Esophagus squamous epithelium (tissue), 5 donors: ENCODE results near the gene UGT1A8. TPM values are rescaled to one million over a fixed set of nuclear protein-coding genes. Genes with fewer than 3 reads are reported as not detected.

ENCODE experiments used
- DNase-seq: peaks from one replicate; lab custom pipeline; 2025; lab: John Stamatoyannopoulos, UW
- H3K27ac ChIP-seq, 4 donors: fragments of 200-600 bp; sonication (generic); one replicate each; pipeline ENCODE4 v1.5.1; 2016 to 2019; ENCODE audit warnings: mild to moderate bottlenecking in 1 of 4
- H3K27me3 ChIP-seq, 4 donors: fragments of 200-600 bp; sonication (generic); 1 replicate in 3 of 4; 2 replicates in 1 of 4; pipeline versions ENCODE4 v1.5.1 to v1.6.0; 2017 to 2021; ENCODE audit warnings: antibody characterized with exemption in 1 of 4
- H3K36me3 ChIP-seq, 3 donors: fragments of 200-600 bp; sonication (generic); one replicate each; pipeline ENCODE4 v1.5.1; 2016 to 2019
- H3K4me1 ChIP-seq, 3 donors: fragments of 200-600 bp; sonication (generic); one replicate each; pipeline ENCODE4 v1.5.1; 2017 to 2019
- H3K4me3 ChIP-seq, 4 donors: fragments of 200-600 bp; sonication (generic); 1 replicate in 3 of 4; 2 replicates in 1 of 4; pipeline ENCODE4 v1.5.1; 2016 to 2019; ENCODE audit warnings: mild to moderate bottlenecking in 2 of 4, moderate library complexity in 1 of 4
- H3K9me3 ChIP-seq, 3 donors: fragments of 200-600 bp; sonication (generic); one replicate each; pipeline ENCODE4 v1.5.1; 2016 to 2019
- POLR2A ChIP-seq, 4 donors: fragments of 450-650 bp; IDR thresholded peaks; one replicate each; pipeline ENCODE4 v1.6.1; 2017; ENCODE audit warnings: antibody characterized with exemption in 4 of 4, mild to moderate bottlenecking in 4 of 4, moderate library complexity in 3 of 4
- WGBS, 2 donors: methylation state at CpG; one replicate each; pipeline ENCODE4 v1.1.5; 2018; 5-methylcytosine and 5-hydroxymethylcytosine counted together
- intact Hi-C: fragments of 100-400 bp; cut with DNase I; formaldehyde crosslinking; loops from one replicate; pipeline ENCODE4 v1.15.0; 2022
- total RNA-seq, 4 donors: library from RNA; depleted of rRNA; stranded (reverse); fragments of >200 nt; gene quantifications; one replicate each; pipeline ENCODE4 v1.1.0, GENCODE V29; 2016
- TF ChIP-seq, protein P1 (sequence below), 6 experiments: fragments of 450-650 bp in 4 of 6; fragments of 200-600 bp in 2 of 6; sonication (generic) in 2 of 6; IDR thresholded peaks; one replicate each; pipeline ENCODE4 v1.5.1; 2016 to 2019; ENCODE audit warnings: antibody characterized with exemption in 6 of 6, mild to moderate bottlenecking in 4 of 6, moderate library complexity in 4 of 6
- donor health status: DM: yes; HTN: yes; CAD: no.

UGT1A8 gene
- total RNA-seq, 4 donors from 2014 or later, result 0.13 to 1.7 (median 0.84) TPM

DNA sequence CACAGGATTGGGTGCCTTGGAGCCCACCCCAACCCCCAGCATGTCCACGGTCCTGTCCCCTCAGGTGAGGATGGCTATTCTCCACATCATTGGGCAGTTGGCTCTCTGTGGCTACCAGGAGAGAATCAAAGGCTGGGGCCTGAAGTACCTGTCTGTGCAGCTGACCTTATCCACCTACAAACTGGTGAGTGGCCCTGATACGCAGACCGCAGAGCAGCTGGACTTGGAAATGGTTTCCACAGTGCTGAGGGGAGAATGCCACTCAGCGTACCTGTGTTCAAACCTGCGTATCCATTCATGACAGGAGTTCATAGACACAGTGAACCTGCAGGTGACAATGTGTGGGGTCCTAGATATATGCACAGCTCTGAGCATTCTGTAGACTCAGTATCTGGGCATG, 182.3 kb downstream of the UGT1A8 start:
- DNase-seq, result no peak
- 45 to 82% methylated on average over 4 to 5 of the region's 5 CpGs for WGBS, 2 donors
- H3K9me3 ChIP-seq, result no peaks in the 10 kb centered on the region
- H3K36me3 ChIP-seq, result no peaks in the 10 kb centered on the region
- H3K27ac ChIP-seq, result no peak overlapping the region
- TF ChIP-seq POLR2A (IDR thresholded peaks at IDR 0.05), result no peak
- TF ChIP-seq, protein P1, sequence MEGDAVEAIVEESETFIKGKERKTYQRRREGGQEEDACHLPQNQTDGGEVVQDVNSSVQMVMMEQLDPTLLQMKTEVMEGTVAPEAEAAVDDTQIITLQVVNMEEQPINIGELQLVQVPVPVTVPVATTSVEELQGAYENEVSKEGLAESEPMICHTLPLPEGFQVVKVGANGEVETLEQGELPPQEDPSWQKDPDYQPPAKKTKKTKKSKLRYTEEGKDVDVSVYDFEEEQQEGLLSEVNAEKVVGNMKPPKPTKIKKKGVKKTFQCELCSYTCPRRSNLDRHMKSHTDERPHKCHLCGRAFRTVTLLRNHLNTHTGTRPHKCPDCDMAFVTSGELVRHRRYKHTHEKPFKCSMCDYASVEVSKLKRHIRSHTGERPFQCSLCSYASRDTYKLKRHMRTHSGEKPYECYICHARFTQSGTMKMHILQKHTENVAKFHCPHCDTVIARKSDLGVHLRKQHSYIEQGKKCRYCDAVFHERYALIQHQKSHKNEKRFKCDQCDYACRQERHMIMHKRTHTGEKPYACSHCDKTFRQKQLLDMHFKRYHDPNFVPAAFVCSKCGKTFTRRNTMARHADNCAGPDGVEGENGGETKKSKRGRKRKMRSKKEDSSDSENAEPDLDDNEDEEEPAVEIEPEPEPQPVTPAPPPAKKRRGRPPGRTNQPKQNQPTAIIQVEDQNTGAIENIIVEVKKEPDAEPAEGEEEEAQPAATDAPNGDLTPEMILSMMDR (IDR thresholded peaks at IDR 0.05), result no peak
- no peaks in the 10 kb centered on the region for H3K4me1 ChIP-seq
- H3K4me3 ChIP-seq, result no peak overlapping the region
- peaks cover 0 to 20% (median 0%) of the 10 kb centered on the region in 4 donors for H3K27me3 ChIP-seq
- intact Hi-C loops, result no loop called here

DNA sequence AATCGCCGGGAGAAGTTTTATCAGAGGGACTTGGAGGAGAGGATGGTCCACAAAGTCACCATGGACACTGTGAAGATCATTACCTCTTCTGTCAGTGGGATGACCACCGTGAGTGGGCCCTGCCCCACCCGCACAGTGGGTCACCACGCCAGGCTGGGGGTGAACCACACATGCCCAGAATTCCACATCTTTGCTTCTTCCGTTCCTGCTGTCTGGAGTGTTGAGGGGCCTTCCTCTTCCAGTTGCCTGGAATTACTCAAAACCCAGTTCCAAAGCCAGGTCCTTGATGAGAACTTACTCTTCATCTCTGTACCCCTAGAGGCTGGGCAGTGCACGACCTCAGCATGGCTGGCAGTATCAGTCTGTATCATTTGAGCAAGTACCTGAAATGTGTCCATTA, 182.8 kb downstream of the UGT1A8 start:
- DNase-seq, result no peak
- Histone ChIP-seq H3K9me3 (no peaks in the 10 kb centered on the region), H3K4me3 (no peak overlapping the region), H3K27ac (no peak overlapping the region), H3K4me1 (no peaks in the 10 kb centered on the region), H3K36me3 (no peaks in the 10 kb centered on the region), H3K27me3 (peaks cover 0 to 23% (median 0%) of the 10 kb centered on the region in 4 donors)
- intact Hi-C loops, result no loop called here
- 72 to 79% methylated on average over 5 to 7 of the region's 7 CpGs for WGBS, 2 donors
- TF ChIP-seq, protein P1 (IDR thresholded peaks at IDR 0.05), result no peak
- TF ChIP-seq POLR2A (IDR thresholded peaks at IDR 0.05), result no peak

DNA sequence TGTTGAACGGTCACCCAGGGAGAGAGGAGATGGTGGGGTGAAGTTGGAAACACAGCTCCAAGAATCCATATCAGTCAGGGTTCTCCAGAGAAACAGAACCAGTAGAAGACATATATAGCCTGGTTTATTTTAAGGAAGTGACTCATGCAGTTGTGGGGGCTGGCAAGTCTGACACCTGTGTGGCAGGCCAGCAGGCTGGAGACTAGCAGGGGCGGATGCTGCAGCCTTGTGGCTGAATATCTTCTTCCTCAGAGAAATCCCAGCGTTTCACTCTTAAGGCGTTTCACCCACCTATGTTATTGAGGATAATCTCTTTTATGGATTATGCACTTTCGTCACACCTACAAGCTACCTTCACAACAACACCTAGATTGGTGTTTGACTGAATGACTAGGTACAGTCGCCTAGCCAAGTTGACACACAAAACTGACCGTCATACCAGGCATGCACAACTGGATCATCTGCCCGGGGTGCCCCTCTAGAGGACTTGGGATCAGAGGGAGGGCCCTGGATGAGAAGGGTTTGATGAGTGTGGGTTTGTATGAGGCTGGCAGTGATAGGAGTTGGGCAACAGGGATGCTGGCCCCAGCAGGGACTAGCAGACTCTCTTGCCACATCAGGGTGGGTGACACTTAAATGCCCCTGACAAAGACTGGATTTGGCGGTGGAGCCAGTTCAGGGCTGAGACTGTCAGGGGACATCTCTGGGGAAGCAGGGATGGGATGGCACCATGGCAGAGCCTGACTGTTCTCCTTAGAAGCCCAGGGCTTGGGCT, 184.1 kb downstream of the UGT1A8 start:
- intact Hi-C loops, result no loop called here
- WGBS, 2 donors, result 59 to 67% methylated on average over 7 to 8 of the region's 9 CpGs
- Histone ChIP-seq H3K9me3 (no peaks in the 10 kb centered on the region), H3K36me3 (no peaks in the 10 kb centered on the region), H3K27ac (no peak overlapping the region), H3K4me1 (no peaks in the 10 kb centered on the region), H3K4me3 (no peak overlapping the region), H3K27me3 (peaks cover 0 to 23% (median 0%) of the 10 kb centered on the region in 4 donors)
- DNase-seq, result no peak
- TF ChIP-seq, protein P1 (IDR thresholded peaks at IDR 0.05), result no peak
- no peak for TF ChIP-seq POLR2A (IDR thresholded peaks at IDR 0.05)

DNA sequence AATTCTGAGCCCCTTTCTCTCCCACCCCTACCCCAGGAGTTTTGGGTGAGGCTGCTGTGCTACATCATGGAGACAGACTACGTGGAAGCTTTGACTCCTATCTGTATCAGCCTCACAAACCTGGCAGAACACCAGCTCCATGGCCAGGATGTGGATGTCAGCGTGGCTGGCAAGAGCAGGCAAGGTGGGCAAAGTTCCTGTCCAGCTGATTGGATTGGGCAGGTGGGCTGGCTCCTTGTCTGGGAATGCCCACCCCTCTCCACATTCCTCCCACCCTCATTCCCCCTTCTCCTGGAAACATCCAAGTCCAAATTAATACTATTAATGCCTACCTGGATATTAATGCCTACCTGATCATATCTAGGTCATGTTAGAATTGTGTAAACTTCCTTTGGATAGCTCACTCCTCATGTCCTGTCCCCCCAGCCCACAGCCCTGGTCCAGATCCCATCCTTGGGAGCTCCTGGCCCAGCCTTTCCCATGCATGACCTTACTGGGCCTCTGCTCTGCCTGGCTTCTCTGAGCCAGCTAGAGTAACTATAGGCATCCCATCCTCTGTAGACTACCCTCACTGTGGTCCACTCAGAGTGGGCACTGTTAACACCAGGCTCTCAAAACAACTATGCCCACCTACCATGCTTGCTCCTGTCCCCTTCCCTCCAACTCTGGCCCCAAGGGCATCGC, 184.8 kb downstream of the UGT1A8 start:
- intact Hi-C loops, result no loop called here
- H3K4me1 ChIP-seq, result no peaks in the 10 kb centered on the region
- no peaks in the 10 kb centered on the region for H3K36me3 ChIP-seq
- H3K27ac ChIP-seq, result no peak overlapping the region
- no peak for DNase-seq
- 48 to 66% methylated on average over 2 to 3 of the region's 3 CpGs for WGBS, 2 donors
- no peaks in the 10 kb centered on the region for H3K9me3 ChIP-seq
- TF ChIP-seq, protein P1 (IDR thresholded peaks at IDR 0.05), result no peak
- TF ChIP-seq POLR2A (IDR thresholded peaks at IDR 0.05), result no peak
- no peak overlapping the region for H3K4me3 ChIP-seq
- H3K27me3 ChIP-seq, result peaks cover 0 to 23% (median 0%) of the 10 kb centered on the region in 4 donors

DNA sequence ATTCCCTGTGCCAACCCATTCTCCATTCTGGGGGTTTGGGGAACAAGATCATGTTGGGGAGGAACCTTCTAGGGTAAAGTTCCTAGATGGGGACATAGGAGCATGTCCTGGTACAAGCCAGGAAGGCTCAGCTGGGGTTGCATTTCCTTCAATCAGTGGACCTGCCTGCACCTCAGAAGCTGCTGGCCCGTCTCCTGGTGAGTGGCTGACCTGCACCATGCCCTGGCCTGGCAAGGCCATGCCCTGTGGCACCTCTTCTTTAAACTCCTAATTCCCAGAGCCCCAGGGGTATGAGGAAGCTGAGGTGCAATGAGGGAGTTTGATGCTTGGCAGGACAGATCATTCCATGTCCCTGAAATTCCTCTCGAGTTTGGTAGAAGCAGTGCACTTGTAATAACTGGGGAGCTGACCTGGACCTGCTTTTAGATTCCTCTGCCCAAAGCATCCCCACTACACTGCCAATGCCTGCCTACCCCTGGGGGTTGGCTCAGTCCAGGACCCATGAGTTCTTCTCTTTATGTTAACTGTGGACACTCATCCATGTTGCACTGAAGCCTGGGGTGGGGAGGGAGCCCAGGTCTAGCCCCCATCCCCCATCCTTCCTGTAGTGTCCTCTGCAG, 186.0 kb downstream of the UGT1A8 start:
- no peak overlapping the region for H3K27ac ChIP-seq
- no peaks in the 10 kb centered on the region for H3K9me3 ChIP-seq
- no peak for DNase-seq
- TF ChIP-seq, protein P1 (IDR thresholded peaks at IDR 0.05), result no peak
- TF ChIP-seq POLR2A (IDR thresholded peaks at IDR 0.05), result no peak
- no peak overlapping the region for H3K4me3 ChIP-seq
- WGBS, 2 donors, result 60 to 61% methylated on average over 1 to 2 of the region's 2 CpGs
- H3K36me3 ChIP-seq, result no peaks in the 10 kb centered on the region
- intact Hi-C loops, result no loop called here
- peaks cover 0 to 34% (median 0%) of the 10 kb centered on the region in 4 donors for H3K27me3 ChIP-seq
- no peaks in the 10 kb centered on the region for H3K4me1 ChIP-seq
